H1 (cell line): ENCODE results near the gene HRH2. TPM values are rescaled to one million over a fixed set of nuclear protein-coding genes. Genes with fewer than 3 reads are reported as not detected.

Experiments
- CTCF ChIA-PET: fragments of 300-600 bp; sonication (Branson Sonifier 250); formaldehyde crosslinking; loops from one replicate; lab custom pipeline; 2021; ENCODE audit not compliant: partially characterized antibody; lab: Charles Lee
- POLR2A ChIA-PET: fragments of 300-600 bp; sonication (Branson Sonifier 250); formaldehyde crosslinking; loops from one replicate; lab custom pipeline; 2021; ENCODE audit warnings: inconsistent platforms; ENCODE audit not compliant: partially characterized antibody; lab: Charles Lee
- DNase-seq, 2 experiments: peaks; one replicate each; pipeline versions ENCODE4 v3.0.0 to v3.0.0-alpha.2; 2010 to 2022; ENCODE audit warnings: low spot score in 2 of 2, low read depth in 1 of 2, mixed read lengths in 1 of 2
- FAIRE-seq: peaks from 2 replicates; lab custom pipeline; 2011; peaks lifted over from hg19 to GRCh38; lab: Jason Lieb, UNC
- H2AFZ ChIP-seq: 2 replicates; pipeline ENCODE4 v1.8.1; 2012; ENCODE audit warnings: low read length, inconsistent platforms
- H2AK5ac ChIP-seq: 2 replicates; pipeline ENCODE4 v1.6.1; 2013; ENCODE audit warnings: low read depth, low read length
- H2BK120ac ChIP-seq: replicated peaks from 2 replicates; pipeline ENCODE3; 2013; ENCODE audit warnings: low read depth, low read length, inconsistent platforms
- H2BK12ac ChIP-seq: 2 replicates; pipeline ENCODE4 v1.6.1; 2013; ENCODE audit warnings: low read depth, low read length
- H2BK15ac ChIP-seq: 2 replicates; pipeline ENCODE4 v1.6.1; 2013; ENCODE audit warnings: low read length
- H2BK20ac ChIP-seq: 2 replicates; pipeline ENCODE4 v1.6.1; 2013; ENCODE audit warnings: low read length
- H2BK5ac ChIP-seq: 2 replicates; pipeline ENCODE4 v1.6.1; 2013; ENCODE audit warnings: low read depth, low read length
- H3K14ac ChIP-seq: 2 replicates; pipeline ENCODE4 v1.6.1; 2013; ENCODE audit warnings: inconsistent platforms; ENCODE audit not compliant: insufficient read length
- H3K18ac ChIP-seq: 2 replicates; pipeline ENCODE4 v1.6.1; 2013; ENCODE audit warnings: low read length; ENCODE audit errors: extremely low read depth
- H3K23ac ChIP-seq: 2 replicates; pipeline ENCODE4 v1.6.1; 2013; ENCODE audit warnings: inconsistent platforms; ENCODE audit not compliant: insufficient read length
- H3K23me2 ChIP-seq: 2 replicates; pipeline ENCODE4 v1.6.1; 2013; ENCODE audit warnings: low read depth, low read length
- H3K27ac ChIP-seq: 2 replicates; pipeline ENCODE4 v1.6.1; 2011; ENCODE audit warnings: low read depth, low read length, inconsistent platforms
- H3K27me3 ChIP-seq, 4 experiments: replicated peaks in 1 of 4; 1 replicate in 1 of 4; 2 replicates in 3 of 4; pipeline versions ENCODE4 v1.6.1 to v1.8.1; 2011 to 2013; ENCODE audit warnings: low read length in 3 of 4, mild to moderate bottlenecking in 3 of 4, inconsistent platforms in 2 of 4, mixed read lengths in 2 of 4, moderate library complexity in 1 of 4; ENCODE audit not compliant: control insufficient read depth in 3 of 4, insufficient read depth in 3 of 4; ENCODE audit errors: extremely low read depth in 1 of 4
- H3K36me3 ChIP-seq, 4 experiments: 2 replicates each; pipeline versions ENCODE4 v1.6.1 to v1.8.1; 2011 to 2013; ENCODE audit warnings: mild to moderate bottlenecking in 4 of 4, low read length in 3 of 4, moderate library complexity in 2 of 4, control low read depth in 1 of 4, inconsistent platforms in 1 of 4; ENCODE audit not compliant: insufficient read depth in 4 of 4, control insufficient read depth in 2 of 4
- H3K4ac ChIP-seq: replicated peaks from 2 replicates; pipeline ENCODE3; 2013; ENCODE audit warnings: low read length, low read depth, mixed read lengths, inconsistent platforms; ENCODE audit not compliant: insufficient read length
- H3K4me1 ChIP-seq, 4 experiments: replicated peaks in 1 of 4; 1 replicate in 1 of 4; 2 replicates in 3 of 4; pipeline versions ENCODE4 v1.6.1 to v1.8.1; 2011 to 2013; ENCODE audit warnings: low read length in 3 of 4, inconsistent platforms in 2 of 4, mixed read lengths in 1 of 4; ENCODE audit not compliant: insufficient read depth in 4 of 4, control insufficient read depth in 3 of 4
- H3K4me2 ChIP-seq, 2 experiments: 2 replicates each; pipeline versions ENCODE4 v1.6.1 to v1.8.1; 2011 to 2013; ENCODE audit warnings: low read depth in 2 of 2, low read length in 2 of 2, control low read depth in 1 of 2, inconsistent platforms in 1 of 2, mild to moderate bottlenecking in 1 of 2; ENCODE audit not compliant: insufficient read depth in 1 of 2
- H3K4me3 ChIP-seq, 4 experiments: fragments of 200-600, 300-600 bp in 1 of 4; sonication (generic), shearing (Covaris generic), sonication (Bioruptor Twin) in 1 of 4; 2 replicates each; pipeline versions ENCODE4 v1.5.1 to v1.8.1; 2011 to 2016; ENCODE audit warnings: low read length in 4 of 4, low read depth in 3 of 4, control low read depth in 2 of 4, inconsistent platforms in 2 of 4, mild to moderate bottlenecking in 2 of 4, mixed read lengths in 1 of 4, moderate library complexity in 1 of 4; ENCODE audit not compliant: insufficient read depth in 2 of 4; ENCODE audit errors: extremely low read depth in 1 of 4
- H3K56ac ChIP-seq: replicated peaks from 2 replicates; pipeline ENCODE3; 2013; ENCODE audit warnings: low read depth, mild to moderate bottlenecking, mixed read lengths, low read length, inconsistent platforms; ENCODE audit not compliant: insufficient read length
- H3K79me1 ChIP-seq: 2 replicates; pipeline ENCODE4 v1.6.1; 2013; ENCODE audit warnings: low read depth, low read length, control low read depth
- H3K79me2 ChIP-seq, 2 experiments: 2 replicates each; pipeline versions ENCODE4 v1.6.1 to v1.8.1; 2012 to 2013; ENCODE audit warnings: low read length in 2 of 2, mild to moderate bottlenecking in 2 of 2, inconsistent platforms in 1 of 2; ENCODE audit not compliant: insufficient read depth in 2 of 2, control insufficient read depth in 1 of 2
- H3K9ac ChIP-seq, 4 experiments: replicated peaks in 1 of 4; 1 replicate in 1 of 4; 2 replicates in 3 of 4; pipeline versions ENCODE4 v1.6.1 to v1.8.1; 2011 to 2013; ENCODE audit warnings: low read depth in 3 of 4, low read length in 3 of 4, control low read depth in 2 of 4, mild to moderate bottlenecking in 2 of 4, moderate library complexity in 2 of 4, inconsistent platforms in 1 of 4; ENCODE audit errors: extremely low read depth in 1 of 4
- H3K9me3 ChIP-seq, 2 experiments: 2 replicates each; pipeline versions ENCODE4 v1.6.1 to v1.8.1; 2012 to 2013; ENCODE audit warnings: mild to moderate bottlenecking in 2 of 2, moderate library complexity in 2 of 2, control low read depth in 1 of 2, inconsistent platforms in 1 of 2, low read depth in 1 of 2, low read length in 1 of 2, mixed read lengths in 1 of 2; ENCODE audit not compliant: insufficient read depth in 2 of 2
- H4K20me1 ChIP-seq, 2 experiments: replicated peaks in 1 of 2; 2 replicates each; pipeline versions ENCODE3 to v1.8.1; 2011 to 2013; ENCODE audit warnings: inconsistent platforms in 2 of 2, low read length in 2 of 2, mild to moderate bottlenecking in 1 of 2; ENCODE audit not compliant: insufficient read depth in 2 of 2, control insufficient read depth in 1 of 2
- H4K5ac ChIP-seq: 2 replicates; pipeline ENCODE4 v1.6.1; 2013; ENCODE audit warnings: low read length, low read depth, mixed read lengths, inconsistent platforms; ENCODE audit not compliant: insufficient read length
- H4K8ac ChIP-seq: 2 replicates; pipeline ENCODE4 v1.8.0; 2013; ENCODE audit warnings: mild to moderate bottlenecking, moderate library complexity, low read length, inconsistent platforms; ENCODE audit not compliant: insufficient read depth; ENCODE audit errors: extremely low read depth
- H4K91ac ChIP-seq: replicated peaks from 2 replicates; pipeline ENCODE3; 2013; ENCODE audit warnings: low read length, mixed read lengths, inconsistent platforms; ENCODE audit not compliant: insufficient read length
- BCL11A ChIP-seq, 2 experiments: IDR thresholded peaks; one replicate each; pipeline ENCODE4 v1.6.1; 2011; ENCODE audit warnings: low read depth in 2 of 2, low read length in 2 of 2, mild to moderate bottlenecking in 2 of 2
- CBX8 ChIP-seq: fragments of 300-800, 300-1000 bp; sonication (generic); IDR thresholded peaks from 2 replicates; pipeline ENCODE4 v1.7.1; 2016; ENCODE audit warnings: low read depth, low read length, borderline replicate concordance
- CREB1 ChIP-seq: IDR thresholded peaks from 2 replicates; pipeline ENCODE4 v1.6.1; 2012; ENCODE audit warnings: inconsistent platforms
- CTBP2 ChIP-seq: IDR thresholded peaks from 2 replicates; pipeline ENCODE4 v1.7.0; 2011; ENCODE audit warnings: borderline replicate concordance, mild to moderate bottlenecking, moderate library complexity, mixed read lengths, low read length; ENCODE audit not compliant: insufficient read depth, insufficient read length
- EZH2 ChIP-seq: fragments of 200-600 bp; sonication (generic); IDR thresholded peaks from 2 replicates; pipeline ENCODE4 v1.7.1; 2012; ENCODE audit warnings: low read depth, mild to moderate bottlenecking, moderate library complexity, low read length, inconsistent platforms; ENCODE audit not compliant: severe bottlenecking
- JUN ChIP-seq: IDR thresholded peaks from 2 replicates; pipeline ENCODE4 v1.6.1; 2011; ENCODE audit warnings: low read depth, mild to moderate bottlenecking, improper control_type of control experiment, low read length
- JUND ChIP-seq: IDR thresholded peaks from 2 replicates; pipeline ENCODE4 v1.6.1; 2011; ENCODE audit warnings: mild to moderate bottlenecking, improper control_type of control experiment, low read length
- KDM5A ChIP-seq: fragments of 200-600 bp; IDR thresholded peaks from 2 replicates; pipeline ENCODE4 v1.7.1; 2012; ENCODE audit warnings: mild to moderate bottlenecking, low read length, inconsistent platforms, mixed read lengths
- PHF8 ChIP-seq: fragments of 200-600 bp; sonication (generic); conservative IDR thresholded peaks from 2 replicates; pipeline ENCODE4 v1.7.1; 2012; ENCODE audit warnings: low read depth, mild to moderate bottlenecking, inconsistent platforms, low read length, moderate library complexity
- SIX5 ChIP-seq: IDR thresholded peaks from 2 replicates; pipeline ENCODE4 v1.6.1; 2011; ENCODE audit warnings: mild to moderate bottlenecking, low read depth, low read length
- TAF1 ChIP-seq: IDR thresholded peaks from 2 replicates; pipeline ENCODE4 v1.6.1; 2011; ENCODE audit warnings: mild to moderate bottlenecking, low read depth, low read length
- ZNF274 ChIP-seq: IDR thresholded peaks from 2 replicates; pipeline ENCODE4 v1.7.0; 2012; ENCODE audit warnings: low read length, borderline replicate concordance; ENCODE audit errors: extremely low read depth
- WGBS, 2 experiments: shearing (Covaris generic) in 1 of 2; methylation state at CpG; one replicate each; pipeline versions ENCODE4 v1.1.6 to v1.1.7; 2013 to 2015; ENCODE audit warnings: low lambda C conversion rate in 2 of 2, mixed read lengths in 2 of 2, inconsistent platforms in 1 of 2, low coverage in 1 of 2, missing lambda C conversion rate in 1 of 2; ENCODE audit not compliant: insufficient replicate concordance in 2 of 2, insufficient coverage in 1 of 2, insufficient read length in 1 of 2; ENCODE audit errors: extremely low coverage in 1 of 2, missing lambda C conversion rate in 1 of 2; 5-methylcytosine and 5-hydroxymethylcytosine counted together
- polyA plus RNA-seq, 7 experiments: library from polyadenylated mRNA; depleted of rRNA in 3 of 7; stranded (reverse) in 5 of 7; unstranded in 2 of 7; fragments of >200 nt in 5 of 7; fragments of 200-250 nt in 2 of 7; gene quantifications; 1 replicate in 5 of 7; 2 replicates in 1 of 7; 4 replicates in 1 of 7; pipeline versions ENCODE4 v1.2.1 to v1.2.3, GENCODE V29; 2011 to 2013; ENCODE audit warnings: missing spikeins in 2 of 7, mixed read lengths in 2 of 7
- total RNA-seq: library from RNA; stranded (reverse); fragmentation: NEBNext Ultra II Directional; extraction: Animal tissue kit (Norgen Biotek cat#: 25700); gene quantifications from 2 replicates; pipeline ENCODE4 v1.2.1, GENCODE V29; 2021
- TF ChIP-seq, protein P1 (sequence below): IDR thresholded peaks from 2 replicates; pipeline ENCODE4 v1.6.1; 2012; ENCODE audit warnings: inconsistent platforms

Gene HRH2
- total and polyA plus RNA-seq, 2 of the 8 experiments (the other 6 are each of a cell fraction or from before 2014, with no cell fraction given): 7.8 to 8.1 TPM

GRCh38 chr5:175691761-175692160, 33.9 kb downstream of the HRH2 start:
- ChIA-PET POLR2A (no interaction called here), CTCF (interaction anchor here (0.7 kb wide), 2 partner anchors 38 to 178 kb away, joined by 3 read pairs; no protein-coding TSS in a partner anchor)
- no peak overlapping the region for H3K23ac ChIP-seq
- H3K36me3 ChIP-seq: no peaks in the 10 kb centered on the region
- H4K8ac ChIP-seq: no peak overlapping the region
- H2AK5ac ChIP-seq: no peak overlapping the region
- no peak overlapping the region for H3K4me3 ChIP-seq
- H3K4me2 ChIP-seq: no peak overlapping the region
- no peaks in the 10 kb centered on the region for H3K23me2 ChIP-seq
- H2BK12ac ChIP-seq: no peak overlapping the region
- no peak overlapping the region for H3K14ac ChIP-seq
- FAIRE-seq (no peak), DNase-seq (no peak)
- H4K5ac ChIP-seq: no peak overlapping the region
- no peak overlapping the region for H2BK120ac ChIP-seq
- no peaks in the 10 kb centered on the region for H3K79me1 ChIP-seq
- H3K4me1 ChIP-seq: peaks cover 0 to 13% (median 4%) of the 10 kb centered on the region in 4 experiments; a peak in 5 of 7 replicates
- WGBS, 2 experiments: 90% methylated on average over 5 of the region's 5 CpGs; no CpG with 5 or more reads in 1 of the 2 experiments
- no peak overlapping the region for H2BK5ac ChIP-seq
- no peak overlapping the region for H2AFZ ChIP-seq
- no peak overlapping the region for H3K9ac ChIP-seq
- no peaks in the 10 kb centered on the region for H3K27me3 ChIP-seq
- H4K91ac ChIP-seq: no peak overlapping the region
- no peak overlapping the region for H3K18ac ChIP-seq
- H2BK15ac ChIP-seq: no peak overlapping the region
- no peak overlapping the region for H3K56ac ChIP-seq
- no peak overlapping the region for H3K4ac ChIP-seq
- no peaks in the 10 kb centered on the region for H3K79me2 ChIP-seq
- no peak overlapping the region for H2BK20ac ChIP-seq
- H3K27ac ChIP-seq: no peak overlapping the region
- no peaks in the 10 kb centered on the region for H4K20me1 ChIP-seq
- H3K9me3 ChIP-seq: no peaks in the 10 kb centered on the region
- TF ChIP-seq CBX8: no peak
- no peak for TF ChIP-seq SIX5
- TF ChIP-seq KDM5A: no peak
- TF ChIP-seq CTBP2: no peak
- TF ChIP-seq PHF8: no peak
- TF ChIP-seq ZNF274: no peak
- TF ChIP-seq TAF1: no peak
- no peak for TF ChIP-seq CREB1
- no peak for TF ChIP-seq BCL11A (IDR thresholded peaks at IDR 0.05; ENCODE audit: low read depth in 2 of 2, low read length in 2 of 2)
- TF ChIP-seq, protein P1, sequence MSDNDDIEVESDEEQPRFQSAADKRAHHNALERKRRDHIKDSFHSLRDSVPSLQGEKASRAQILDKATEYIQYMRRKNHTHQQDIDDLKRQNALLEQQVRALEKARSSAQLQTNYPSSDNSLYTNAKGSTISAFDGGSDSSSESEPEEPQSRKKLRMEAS: no peak
- no peak for TF ChIP-seq JUN
- TF ChIP-seq JUND: no peak
- TF ChIP-seq EZH2: no peak
